GM21447 (cell line): ENCODE results near the gene CD300H.

ENCODE experiments used
- ATAC-seq: cut with Tn5 transposase; IDR thresholded peaks from one replicate; pipeline ENCODE4 v1.9.1; 2021; ENCODE audit not compliant: unreplicated experiment

CD300H gene

GRCh38 chr17:74567397-74567796, at the start of gene CD300H:
CD300H (minus strand) TSS chr17:74567509.
- no peak for ATAC-seq

- no peak for ATAC-seq
Observed at GRCh38 chr17:74616696-74617095, 49.4 kb upstream of the CD300H start.

- ATAC-seq, result no peak
Observed at GRCh38 chr17:74612046-74612445, 44.7 kb upstream of the CD300H start.

GRCh38 chr17:74610108-74610507, 42.8 kb upstream of the CD300H start:
- no peak for ATAC-seq

- no peak for ATAC-seq
Observed at GRCh38 chr17:74608511-74608910, 41.2 kb upstream of the CD300H start.

GRCh38 chr17:74607221-74607620, 39.9 kb upstream of the CD300H start:
- no peak for ATAC-seq

- no peak for ATAC-seq
Observed at GRCh38 chr17:74606050-74606449, 38.7 kb upstream of the CD300H start.

- no peak for ATAC-seq
Observed at GRCh38 chr17:74605361-74605760, 38.1 kb upstream of the CD300H start.

- no peak for ATAC-seq
Observed at GRCh38 chr17:74604761-74605160, 37.5 kb upstream of the CD300H start.

GRCh38 chr17:74604200-74604599, 36.9 kb upstream of the CD300H start:
- no peak for ATAC-seq

- no peak for ATAC-seq
Observed at GRCh38 chr17:74603746-74604145, 36.4 kb upstream of the CD300H start.

- ATAC-seq, result no peak
Observed at GRCh38 chr17:74603037-74603635, 35.8 kb upstream of the CD300H start.

GRCh38 chr17:74601944-74602572, 34.7 kb upstream of the CD300H start:
- ATAC-seq, result no peak

- ATAC-seq, result no peak
Observed at GRCh38 chr17:74599448-74599939, 32.2 kb upstream of the CD300H start.

GRCh38 chr17:74599023-74599399, 31.7 kb upstream of the CD300H start:
- no peak for ATAC-seq

GRCh38 chr17:74598346-74599022, 31.2 kb upstream of the CD300H start:
- no peak for ATAC-seq

GRCh38 chr17:74597069-74597790, 29.9 kb upstream of the CD300H start:
- ATAC-seq, result no peak

GRCh38 chr17:74595037-74595750, 27.9 kb upstream of the CD300H start:
- ATAC-seq, result no peak

- no peak for ATAC-seq
Observed at GRCh38 chr17:74592087-74592990, 25.0 kb upstream of the CD300H start, which contains the start of gene CD300LD. CD300LD (minus strand) TSS chr17:74592283; CDS start chr17:74592202, 81 bp downstream.

GRCh38 chr17:74591503-74591902, 24.2 kb upstream of the CD300H start:
- ATAC-seq, result no peak
